Right lobe of liver (tissue), 6 donors: Measurements from ENCODE around the gene HELZ2. TPM values are rescaled to one million over a fixed set of nuclear protein-coding genes. Genes with fewer than 3 reads are reported as not detected.
A peak's percentile ranks its signal among the peaks of the same experiment; 100 is the strongest.

Experiments used
- ATAC-seq, 4 donors: fragments of 200-7000 bp; cut with Tn5 transposase; one replicate each; pipeline ENCODE4 v1.9.1; 2020; ENCODE audit warnings: mild to moderate bottlenecking in 4 of 4, moderate library complexity in 4 of 4
- DNase-seq, 3 donors: peaks; one replicate each; pipeline ENCODE4 v3.0.0-alpha.2; 2020
- H3K27ac ChIP-seq, 3 donors: fragments of 200-600 bp; one replicate each; pipeline ENCODE4 v1.8.0; 2022
- H3K27me3 ChIP-seq, 2 donors: fragments of 200-600 bp; one replicate each; pipeline ENCODE4 v1.8.0; 2022
- H3K36me3 ChIP-seq, 4 donors: fragments of 200-600 bp; sonication (generic) in 1 of 4; one replicate each; pipeline versions ENCODE4 v1.5.1 to v1.8.0; 2017 to 2022; ENCODE audit warnings: control low read depth in 1 of 4
- H3K4me1 ChIP-seq, 4 donors: fragments of 200-600 bp; sonication (generic) in 1 of 4; one replicate each; pipeline versions ENCODE4 v1.5.1 to v1.8.0; 2017 to 2022; ENCODE audit warnings: control low read depth in 1 of 4
- H3K4me3 ChIP-seq, 3 donors: fragments of 200-600 bp; one replicate each; pipeline ENCODE4 v1.8.0; 2022
- H3K9me3 ChIP-seq, 4 donors: fragments of 200-600 bp; sonication (generic) in 1 of 4; one replicate each; pipeline versions ENCODE4 v1.5.1 to v1.8.0; 2017 to 2022; ENCODE audit warnings: control low read depth in 1 of 4
- POLR2A ChIP-seq: fragments of 450-650 bp; IDR thresholded peaks from one replicate; pipeline ENCODE4 v1.6.1; 2017; ENCODE audit warnings: antibody characterized with exemption, mild to moderate bottlenecking
- WGBS: methylation state at CpG from one replicate; pipeline ENCODE4 v1.1.6; 2018; ENCODE audit warnings: low coverage, low lambda C conversion rate; ENCODE audit not compliant: insufficient coverage; ENCODE audit errors: missing lambda C conversion rate; 5-methylcytosine and 5-hydroxymethylcytosine counted together
- intact Hi-C, 2 donors: fragments of 100-400 bp; cut with DNase I; formaldehyde crosslinking; loops; one replicate each; pipeline versions ENCODE4 v1.11.2 to v1.14.1; 2022
- total RNA-seq, 6 experiments: library from RNA; depleted of rRNA in 2 of 6; stranded (reverse); fragments of >200 nt in 2 of 6; fragmentation: NEBNext Ultra II Directional in 3 of 6; extraction: Animal tissue kit (Norgen Biotek cat#: 25700) in 3 of 6; gene quantifications; one replicate each; pipeline versions ENCODE4 v1.1.0 to v1.2.4, GENCODE V29; 2016 to 2023
- TF ChIP-seq, protein P1 (sequence below), 4 donors: fragments of 200-600 bp in 3 of 4; fragments of 450-650 bp in 1 of 4; IDR thresholded peaks; one replicate each; pipeline versions ENCODE4 v1.5.1 to v1.8.0; 2016 to 2022; ENCODE audit warnings: antibody characterized with exemption in 4 of 4, mild to moderate bottlenecking in 2 of 4
- donor health status: DM: no; HTN: yes; CAD: no.
- donor health status: DM: no; HTN: no; CAD: no.
- donor health status: DM: no; HTN: no; CAD: no.
- donor health status: DM: no; HTN: yes; CAD: no.
- donor health status: DM: no; HTN: yes; CAD: no.

HELZ2 gene
- total RNA-seq, 6 experiments from 2014 or later, result 14.8 to 30.3 (median 24.1) TPM

GRCh38 chr20:63538204-63539091 lies 35.6 kb downstream of the HELZ2 start:
- H3K36me3 ChIP-seq, result no peaks in the 10 kb centered on the region
- DNase-seq, result no peak
- H3K27me3 ChIP-seq, result no peaks in the 10 kb centered on the region
- H3K4me1 ChIP-seq, result peaks cover 0 to 16% (median 7%) of the 10 kb centered on the region in 4 donors
- peak overlapping the region; percentile 32 to 46 (median 33) for H3K4me3 ChIP-seq
- TF ChIP-seq, protein P1, sequence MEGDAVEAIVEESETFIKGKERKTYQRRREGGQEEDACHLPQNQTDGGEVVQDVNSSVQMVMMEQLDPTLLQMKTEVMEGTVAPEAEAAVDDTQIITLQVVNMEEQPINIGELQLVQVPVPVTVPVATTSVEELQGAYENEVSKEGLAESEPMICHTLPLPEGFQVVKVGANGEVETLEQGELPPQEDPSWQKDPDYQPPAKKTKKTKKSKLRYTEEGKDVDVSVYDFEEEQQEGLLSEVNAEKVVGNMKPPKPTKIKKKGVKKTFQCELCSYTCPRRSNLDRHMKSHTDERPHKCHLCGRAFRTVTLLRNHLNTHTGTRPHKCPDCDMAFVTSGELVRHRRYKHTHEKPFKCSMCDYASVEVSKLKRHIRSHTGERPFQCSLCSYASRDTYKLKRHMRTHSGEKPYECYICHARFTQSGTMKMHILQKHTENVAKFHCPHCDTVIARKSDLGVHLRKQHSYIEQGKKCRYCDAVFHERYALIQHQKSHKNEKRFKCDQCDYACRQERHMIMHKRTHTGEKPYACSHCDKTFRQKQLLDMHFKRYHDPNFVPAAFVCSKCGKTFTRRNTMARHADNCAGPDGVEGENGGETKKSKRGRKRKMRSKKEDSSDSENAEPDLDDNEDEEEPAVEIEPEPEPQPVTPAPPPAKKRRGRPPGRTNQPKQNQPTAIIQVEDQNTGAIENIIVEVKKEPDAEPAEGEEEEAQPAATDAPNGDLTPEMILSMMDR (IDR thresholded peaks at IDR 0.05), result peak in 2 of 4 donors; percentile 14 to 22
- no peak for TF ChIP-seq POLR2A
- H3K9me3 ChIP-seq, result no peaks in the 10 kb centered on the region
- ATAC-seq, result peak; percentile 6 to 34 (median 20)
- intact Hi-C loops, result loop anchor here in 1 of 2 donors (10.0 kb wide), 1 partner anchor 436 kb away; the partner anchor contains the start of gene SAMD10
- peak overlapping the region in 2 of 3 donors; percentile 72 to 75 for H3K27ac ChIP-seq
- WGBS, result 41% methylated on average over 6 of the region's 27 CpGs

DNA sequence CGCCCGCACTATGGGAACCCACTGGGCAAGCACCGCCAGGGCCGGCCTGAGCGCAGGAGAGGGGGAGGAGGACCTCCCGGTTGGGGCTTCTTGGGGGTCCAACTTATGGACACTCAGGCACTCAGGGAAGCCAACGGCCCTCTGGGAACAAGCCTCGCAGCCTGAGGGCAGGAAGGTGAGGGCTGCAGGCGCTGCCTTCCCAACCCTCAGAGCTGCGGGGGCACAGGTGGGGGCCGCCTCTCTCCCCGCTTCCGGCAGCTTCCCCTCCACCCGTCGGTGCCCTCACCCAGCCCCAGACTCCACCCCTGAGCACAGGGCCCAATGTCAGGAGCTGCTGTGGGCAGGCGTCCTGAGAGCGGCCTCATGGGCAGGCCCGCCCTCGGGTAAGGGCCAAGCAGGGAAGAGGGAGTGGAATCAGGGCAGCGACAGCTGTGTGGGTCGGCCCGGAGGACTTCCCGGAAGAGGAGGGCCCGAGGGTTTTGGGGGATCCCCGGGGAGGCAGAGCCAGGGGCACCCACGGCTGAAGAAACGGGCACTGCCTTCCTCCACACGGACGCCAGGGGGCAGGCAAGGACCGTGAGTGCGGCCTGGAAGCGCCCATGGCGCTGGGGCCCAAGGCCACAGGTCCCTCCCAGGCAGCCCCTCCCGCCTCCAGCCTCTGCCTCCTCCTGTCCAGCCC lies 36.4 kb downstream of the HELZ2 start:
- TF ChIP-seq, protein P1 (IDR thresholded peaks at IDR 0.05), result peak; percentile 97 to 99 (median 98)
- TF ChIP-seq POLR2A, result peak; percentile 88
- Histone ChIP-seq H3K4me3 (peak overlapping the region; percentile 32 to 46 (median 33)), H3K9me3 (no peaks in the 10 kb centered on the region), H3K27me3 (no peaks in the 10 kb centered on the region), H3K36me3 (no peaks in the 10 kb centered on the region), H3K4me1 (peaks cover 0 to 16% (median 7%) of the 10 kb centered on the region in 4 donors), H3K27ac (peak overlapping the region; percentile 72 to 88 (median 75))
- peak; percentile 96 to 98 (median 98) for DNase-seq
- intact Hi-C loops, result loop anchor here in 1 of 2 donors (10.0 kb wide), 1 partner anchor 437 kb away; the partner anchor contains the start of gene SAMD10
- peak; percentile 85 to 89 (median 87) for ATAC-seq
- WGBS, result 13% methylated on average over 9 of the region's 34 CpGs

GRCh38 chr20:63536997-63537524 lies 37.0 kb downstream of the HELZ2 start, which contains the start of gene PTK6:
Gene PTK6, minus strand, starts transcription at chr20:63537376. Its CDS starts 62 bp downstream, at chr20:63537314.
- H3K36me3 ChIP-seq, result no peaks in the 10 kb centered on the region
- no CpG with 5 or more reads among the region's 29 CpGs for WGBS
- H3K4me1 ChIP-seq, result peaks cover 0 to 16% (median 7%) of the 10 kb centered on the region in 4 donors
- H3K27ac ChIP-seq, result peak within 1 kb of the TSS; percentile 72 to 88 (median 75)
- intact Hi-C loops, result loop anchor here in 1 of 2 donors (10.0 kb wide), 1 partner anchor 438 kb away; the partner anchor contains the start of gene SAMD10
- H3K27me3 ChIP-seq, result no peaks in the 10 kb centered on the region
- no peaks in the 10 kb centered on the region for H3K9me3 ChIP-seq
- DNase-seq (peak in 2 of 3 donors; percentile 74 to 80), ATAC-seq (peak; percentile 0 to 15 (median 6))
- peak within 1 kb of the TSS; percentile 32 to 46 (median 33) for H3K4me3 ChIP-seq
- TF ChIP-seq, protein P1 (IDR thresholded peaks at IDR 0.05), result no peak
- no peak for TF ChIP-seq POLR2A
